Measurements from ENCODE around the gene NABP2.
"Not testable (repeated sequence)": the region's sequence is repeated elsewhere in the genome, so short reads cannot be mapped to it uniquely, and the experiment has no call there.

NABP2 gene

DNA sequence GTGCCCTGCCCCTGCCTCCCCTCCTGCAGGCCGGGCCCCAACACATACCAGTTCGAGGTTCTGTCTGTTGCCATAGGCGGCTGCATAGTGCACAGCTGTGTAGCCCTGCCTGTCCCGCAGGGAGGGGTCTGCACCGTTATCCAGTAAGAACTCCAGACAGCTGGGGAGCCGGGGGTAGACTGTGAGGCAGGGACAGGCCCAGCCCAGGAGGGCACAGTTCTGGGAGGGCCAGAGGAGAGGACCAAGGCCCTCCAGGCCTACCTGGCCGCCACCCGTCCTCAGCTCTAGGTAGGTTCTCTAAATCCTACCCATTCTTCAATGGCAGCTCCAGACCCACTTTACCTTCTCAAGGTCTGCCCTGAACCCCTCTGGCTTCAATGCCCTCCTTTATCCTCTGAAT lies 24.6 kb downstream of the NABP2 start:
- no peak for DNase-seq

GRCh38 chr12:56252649-56253048 lies 28.5 kb downstream of the NABP2 start:
- DNase-seq = no peak

DNA sequence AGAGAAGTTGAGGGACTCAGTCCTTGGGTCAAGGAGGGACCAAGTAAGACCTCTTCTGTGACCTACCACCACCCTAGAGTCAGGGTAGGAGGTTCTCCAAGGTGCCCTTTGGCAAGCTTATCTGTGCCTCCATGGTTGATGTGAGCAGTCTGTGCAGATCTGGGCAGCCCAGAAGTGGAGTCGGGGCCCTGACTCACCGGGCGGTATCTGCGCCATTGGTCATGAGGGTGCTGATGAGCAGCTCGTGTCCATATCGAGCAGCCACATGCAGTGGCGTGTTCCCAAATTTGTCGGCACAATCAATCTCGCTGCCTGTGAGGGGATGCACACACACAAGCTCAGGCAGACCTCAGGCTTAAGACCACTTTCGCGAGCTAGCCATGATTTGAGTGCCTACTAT lies 28.9 kb downstream of the NABP2 start:
- DNase-seq = no peak

DNA sequence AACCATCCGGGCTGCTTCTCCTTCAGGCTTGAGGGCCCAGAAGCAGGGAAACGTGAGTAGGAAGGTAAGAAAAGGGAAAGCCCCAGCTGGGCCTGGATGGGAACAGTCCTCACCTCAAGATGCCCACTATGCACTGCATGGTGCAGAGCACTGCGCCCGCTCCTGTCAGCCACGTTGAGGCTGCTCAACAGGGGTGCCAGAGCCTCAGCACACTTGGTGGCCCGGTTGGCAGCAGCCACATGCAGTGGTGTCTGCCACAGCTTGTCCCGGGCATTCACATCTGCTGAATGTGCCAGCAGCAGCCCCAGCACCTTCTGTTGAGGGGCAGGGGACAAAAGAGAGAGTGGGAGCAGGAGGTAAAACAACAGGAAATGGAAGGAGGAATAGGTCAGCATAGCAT lies 31.5 kb downstream of the NABP2 start:
- no peak for DNase-seq

DNA sequence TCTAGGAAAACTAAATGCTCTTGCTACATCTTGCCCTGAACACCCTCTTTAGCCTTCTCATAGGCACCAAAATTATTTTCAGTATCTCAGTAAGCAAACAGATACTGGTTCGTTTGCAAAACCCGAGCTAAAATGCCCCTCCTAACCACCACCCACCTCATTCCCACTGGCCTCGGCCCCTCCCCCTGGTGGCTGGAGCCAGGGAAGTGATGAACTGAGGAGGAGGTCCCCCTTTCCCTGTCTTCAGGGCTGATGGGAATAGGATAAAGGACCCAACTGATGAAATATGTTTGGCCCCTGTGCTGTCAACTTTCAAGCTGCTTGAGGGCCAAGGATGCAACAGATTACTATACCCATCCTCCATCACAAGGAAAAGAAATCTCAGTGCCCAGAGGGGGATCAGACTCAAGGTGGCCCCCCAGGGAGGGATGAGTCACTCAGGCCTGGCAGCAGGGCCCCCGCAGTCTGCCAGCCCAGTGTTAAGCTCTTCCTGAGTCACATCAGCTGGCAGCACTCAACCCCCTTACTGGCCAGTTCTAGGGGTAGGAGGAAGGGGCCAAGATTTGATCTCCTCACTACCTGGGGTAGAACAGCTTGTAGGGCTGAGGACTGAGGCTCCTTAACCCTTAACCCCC lies 32.3 kb downstream of the NABP2 start:
- DNase-seq = no peak

- DNase-seq = no peak
Observed at GRCh38 chr12:56257071-56257470, 32.9 kb downstream of the NABP2 start.

DNA sequence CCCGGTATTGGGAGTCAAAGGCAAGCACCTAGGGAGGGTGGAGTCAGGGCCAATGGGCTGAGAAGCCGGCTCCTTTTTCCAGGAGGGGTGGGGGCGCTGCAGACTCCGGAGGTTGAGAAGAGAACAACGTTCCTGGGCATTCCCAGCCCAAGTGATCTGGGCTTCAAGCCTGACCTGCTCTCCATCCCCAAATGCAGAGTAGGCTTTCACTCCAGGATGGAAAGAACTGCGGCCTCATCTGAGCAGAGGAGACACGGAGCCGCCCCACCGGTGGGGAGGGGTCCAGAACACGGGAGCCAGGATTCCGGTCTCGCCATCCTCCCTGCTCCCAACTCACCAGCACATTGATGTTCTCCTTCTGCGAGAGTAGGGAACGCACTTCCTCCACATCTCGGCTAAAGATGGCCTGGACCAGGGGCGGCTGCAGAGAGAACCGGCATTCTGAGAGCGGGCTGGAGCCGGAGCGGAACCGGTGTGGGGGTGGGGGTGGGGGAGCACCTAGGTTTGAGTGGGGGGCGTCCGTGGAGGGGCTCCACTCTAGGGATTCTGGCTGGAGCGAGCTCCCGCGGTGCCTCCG lies 33.4 kb downstream of the NABP2 start:
- peak; percentile 14 to 29 for DNase-seq

- DNase-seq = peak; percentile 66 to 78
Observed at GRCh38 chr12:56258068-56258819, 34.1 kb downstream of the NABP2 start, which contains the start of gene ANKRD52. ANKRD52 (minus strand) TSS chr12:56258384; CDS start chr12:56258269, 115 bp downstream.

DNA sequence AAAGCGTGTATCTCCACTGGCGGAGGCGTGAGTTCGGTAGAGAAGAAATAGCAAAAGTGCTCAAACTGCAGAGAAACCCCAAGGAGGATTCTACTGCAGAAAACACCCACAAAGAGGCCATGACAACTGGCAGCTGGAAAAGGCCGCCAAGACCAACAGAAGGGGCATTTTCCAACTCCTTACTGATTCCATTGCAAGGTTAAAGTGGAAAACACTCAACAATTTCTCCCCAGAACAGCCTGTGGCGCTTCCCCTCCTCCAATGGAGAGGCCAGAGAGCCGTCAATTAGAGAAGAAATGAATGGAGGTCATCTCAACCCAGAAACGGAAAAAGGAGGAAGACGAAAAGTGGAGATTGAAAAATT lies 34.7 kb downstream of the NABP2 start:
- no peak for DNase-seq

- no peak for DNase-seq
Observed at GRCh38 chr12:56260380-56260779, 36.2 kb downstream of the NABP2 start.

- DNase-seq = no peak
Observed at GRCh38 chr12:56260921-56261320, 36.8 kb downstream of the NABP2 start.

DNA sequence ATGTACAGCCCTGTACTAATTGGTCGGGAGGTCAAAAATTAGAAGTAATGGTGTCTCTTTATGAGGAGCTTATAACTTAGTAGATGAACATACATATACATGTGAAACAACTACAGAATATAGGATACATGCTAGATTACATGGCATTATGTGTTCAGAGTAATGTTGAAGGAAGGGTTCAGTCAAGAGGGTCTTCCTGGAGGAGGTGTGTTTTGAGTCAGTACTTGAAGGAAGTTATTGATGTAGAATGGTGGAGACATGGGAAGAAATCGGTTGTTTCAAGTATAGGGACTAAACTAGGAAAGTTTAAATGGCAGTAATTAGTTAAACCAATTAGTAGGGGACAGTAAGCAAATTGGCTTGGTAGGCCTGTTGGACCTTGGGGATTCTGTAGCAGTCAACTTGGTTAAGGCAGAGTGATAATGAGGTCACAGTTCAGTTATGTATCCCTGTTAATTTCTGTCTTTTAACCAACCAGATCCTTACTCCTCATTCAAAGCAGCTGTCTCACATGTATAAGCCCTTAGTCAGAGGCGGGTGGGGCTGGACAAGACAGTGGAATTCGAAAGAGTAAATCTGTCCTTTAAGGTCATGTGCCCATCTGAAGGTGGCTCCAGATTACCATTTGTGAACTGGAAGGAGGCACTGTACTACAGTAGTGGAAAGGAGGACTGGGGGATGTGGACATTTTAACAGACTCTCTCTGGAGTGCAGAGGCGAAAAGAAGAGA lies 37.5 kb downstream of the NABP2 start:
- no peak for DNase-seq

DNA sequence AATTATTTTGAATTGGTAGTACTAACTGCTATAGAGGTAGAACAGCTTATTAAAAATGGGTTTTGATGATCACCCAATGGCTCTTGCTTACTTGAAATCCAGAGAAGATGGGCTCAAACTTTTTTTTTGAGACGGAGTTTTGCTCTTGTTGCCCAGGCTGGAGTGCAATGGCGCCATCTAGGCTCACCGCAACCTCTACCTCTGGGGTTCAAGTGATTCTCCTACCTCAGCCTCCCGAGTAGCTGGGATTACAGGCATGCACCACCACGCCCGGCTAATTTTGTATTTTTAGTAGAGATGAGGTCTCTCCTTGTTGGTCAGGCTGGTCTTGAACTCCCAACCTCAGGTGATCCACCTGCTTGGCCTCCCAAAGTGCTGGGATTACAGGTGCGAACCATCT lies 38.8 kb downstream of the NABP2 start:
- DNase-seq = not testable (repeated sequence)

DNA sequence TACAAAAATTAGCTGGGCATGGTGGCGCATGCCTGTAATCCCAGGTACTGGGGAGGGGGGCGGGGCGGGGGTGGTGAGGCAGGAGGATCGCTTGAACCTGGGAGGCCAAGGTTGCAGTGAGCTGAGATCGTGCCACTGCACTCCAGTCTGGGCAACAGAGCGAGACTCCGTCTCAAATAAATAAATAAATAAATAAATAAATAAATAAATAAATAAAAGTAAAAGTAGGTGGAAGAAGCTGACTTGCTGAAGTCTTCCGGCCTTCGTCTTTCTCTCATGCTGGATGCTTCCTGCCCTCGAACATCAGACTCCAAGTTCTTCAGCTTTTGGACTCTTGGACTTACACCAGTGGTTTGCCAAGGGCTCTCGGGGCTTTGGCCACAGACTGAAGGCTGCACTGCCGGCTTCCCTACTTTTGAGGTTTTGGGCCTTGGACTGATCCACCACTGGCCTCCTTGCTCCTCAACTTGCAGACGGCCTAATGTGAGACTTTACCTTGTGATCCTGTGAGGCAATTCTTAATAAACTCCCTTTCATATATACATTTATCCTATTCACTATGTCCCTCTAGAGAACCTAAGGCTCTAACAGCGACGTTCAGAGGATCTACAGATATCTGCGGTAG lies 42.0 kb downstream of the NABP2 start:
- not testable (repeated sequence) for DNase-seq

DNA sequence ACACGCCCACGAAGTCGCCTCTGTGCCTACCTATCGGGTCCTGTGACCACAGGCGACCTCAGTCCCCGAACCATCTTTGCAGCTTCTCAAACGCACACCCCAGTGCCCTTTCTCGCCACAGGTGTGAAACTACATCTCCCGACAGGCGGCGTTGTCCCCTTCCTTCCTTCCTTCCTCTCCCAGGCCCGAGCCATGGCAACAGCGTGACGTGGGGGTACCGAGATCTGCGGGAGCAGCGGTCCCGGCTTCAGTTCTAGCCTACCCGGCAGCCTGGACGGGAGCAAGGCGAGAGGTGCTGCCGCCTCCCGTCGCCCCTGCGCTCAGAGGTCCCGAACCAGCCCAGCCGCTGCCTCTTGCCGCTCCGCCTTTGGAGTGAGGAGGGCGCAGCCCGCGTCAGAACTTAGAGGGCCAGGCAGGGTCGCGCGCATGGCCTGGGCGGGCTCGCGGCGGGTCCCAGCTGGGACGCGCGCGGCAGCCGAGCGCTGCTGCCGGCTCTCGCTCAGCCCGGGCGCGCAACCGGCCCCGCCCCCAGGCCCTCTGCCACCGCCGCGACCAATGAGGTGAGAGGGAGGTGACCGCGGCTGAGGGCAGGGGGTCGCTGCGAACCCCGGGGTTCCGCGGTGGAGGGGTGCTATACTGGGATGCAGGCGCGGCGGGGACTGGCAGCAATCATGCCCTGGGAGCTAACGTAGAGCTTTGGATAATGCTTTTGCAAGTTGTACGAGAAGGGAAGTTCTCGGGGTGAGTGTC lies 42.7 kb downstream of the NABP2 start, which contains the start of gene COQ10A:
Gene COQ10A, plus strand, starts transcription at position 250 of the 750 bp plus-strand sequence. Its CDS starts 177 bp downstream, at position 427.
- peak; percentile 85 to 87 for DNase-seq

DNA sequence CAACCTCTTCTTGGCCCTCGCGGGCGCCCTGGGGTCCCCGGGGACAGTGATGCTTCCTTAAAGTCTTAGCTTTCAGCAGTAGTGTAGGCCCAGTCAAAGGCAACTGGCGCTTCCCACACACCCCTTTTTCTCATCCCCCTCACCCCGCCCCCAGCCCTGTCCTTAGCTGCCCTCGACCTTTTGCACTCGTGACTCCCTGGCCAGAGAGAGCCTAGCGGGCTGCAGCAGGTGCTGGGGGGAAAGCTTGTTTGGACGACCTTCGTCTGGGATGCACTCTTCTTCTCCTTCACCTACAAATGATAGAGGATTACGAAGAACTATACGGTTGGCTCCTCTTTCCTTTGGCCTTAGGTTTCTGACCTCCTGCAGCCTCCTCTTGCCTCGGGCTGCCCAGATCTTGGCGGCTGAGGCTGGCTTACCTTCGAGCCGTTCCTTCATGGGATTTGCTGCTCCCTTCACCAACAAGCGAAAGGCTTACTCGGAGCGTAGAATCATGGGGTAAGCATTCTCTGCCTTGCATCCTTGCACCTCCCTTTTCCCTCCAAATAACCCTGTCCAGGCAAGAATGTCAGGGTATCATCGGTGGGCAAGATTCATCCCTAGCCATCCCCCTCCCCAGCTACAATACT lies 43.4 kb downstream of the NABP2 start:
- DNase-seq = no peak

DNA sequence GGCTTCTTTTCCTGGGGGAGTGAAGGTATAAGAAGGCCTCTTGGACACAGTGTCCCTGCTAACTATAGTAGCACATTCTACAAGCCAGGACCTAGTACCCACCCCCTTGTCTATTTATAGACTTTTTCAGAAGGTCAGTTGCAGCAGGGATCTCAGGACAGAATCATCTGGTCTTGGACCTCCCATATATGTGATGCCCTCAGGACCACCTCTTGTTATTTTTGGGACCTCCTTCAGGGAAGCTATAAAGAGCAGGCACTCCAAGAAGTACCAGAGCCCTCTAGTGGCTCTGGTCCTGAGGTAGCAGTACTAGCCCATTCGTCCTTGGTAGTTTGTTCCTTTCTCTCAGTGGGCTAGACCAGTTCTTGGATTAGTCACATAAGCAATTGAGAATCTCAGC lies 46.9 kb downstream of the NABP2 start:
- peak in 1 of 2 experiments; percentile 4 for DNase-seq

- DNase-seq = not testable (repeated sequence)
Observed at GRCh38 chr12:56272468-56272867, 48.3 kb downstream of the NABP2 start.

- no peak for DNase-seq
Observed at GRCh38 chr12:56274299-56274698, 50.2 kb downstream of the NABP2 start.

- no peak for DNase-seq
Observed at GRCh38 chr12:56278905-56279304, 54.8 kb downstream of the NABP2 start.
